Ishikawa (cell line): ENCODE measurements around the gene PRR35.

Source experiments
- CREB1 ChIP-seq: IDR thresholded peaks from 2 replicates; pipeline ENCODE4 v1.6.1; 2012; ENCODE audit warnings: low read depth
- EGR1 ChIP-seq: IDR thresholded peaks from 2 replicates; pipeline ENCODE4 v1.6.1; 2012
- EP300 ChIP-seq: IDR thresholded peaks from 2 replicates; pipeline ENCODE4 v1.6.1; 2012; ENCODE audit warnings: borderline replicate concordance
- FOXM1 ChIP-seq: IDR thresholded peaks from 2 replicates; pipeline ENCODE4 v1.6.1; 2012; ENCODE audit warnings: low read depth, borderline replicate concordance
- MAX ChIP-seq: IDR thresholded peaks from 2 replicates; pipeline ENCODE4 v1.6.1; 2012
- NFIC ChIP-seq: IDR thresholded peaks from 2 replicates; pipeline ENCODE4 v1.6.1; 2012
- RAD21 ChIP-seq: IDR thresholded peaks from 2 replicates; pipeline ENCODE4 v1.6.1; 2012; ENCODE audit warnings: low read depth
- TAF1 ChIP-seq: IDR thresholded peaks from 2 replicates; pipeline ENCODE4 v1.6.1; 2012; ENCODE audit warnings: low read depth, mild to moderate bottlenecking
- TCF12 ChIP-seq: IDR thresholded peaks from 2 replicates; pipeline ENCODE4 v1.6.1; 2012; ENCODE audit warnings: low read depth
- TEAD4 ChIP-seq: IDR thresholded peaks from 2 replicates; pipeline ENCODE4 v1.6.1; 2012
- USF1 ChIP-seq: IDR thresholded peaks from 2 replicates; pipeline ENCODE4 v1.6.1; 2012
- YY1 ChIP-seq: IDR thresholded peaks from 2 replicates; pipeline ENCODE4 v1.6.1; 2012; ENCODE audit warnings: low read depth
- ZBTB7A ChIP-seq: IDR thresholded peaks from 2 replicates; pipeline ENCODE4 v1.6.1; 2012; ENCODE audit warnings: low read depth
- TF ChIP-seq, protein P1 (sequence below): IDR thresholded peaks from 2 replicates; pipeline ENCODE4 v1.6.1; 2012; ENCODE audit warnings: low read depth, mild to moderate bottlenecking

DNA sequence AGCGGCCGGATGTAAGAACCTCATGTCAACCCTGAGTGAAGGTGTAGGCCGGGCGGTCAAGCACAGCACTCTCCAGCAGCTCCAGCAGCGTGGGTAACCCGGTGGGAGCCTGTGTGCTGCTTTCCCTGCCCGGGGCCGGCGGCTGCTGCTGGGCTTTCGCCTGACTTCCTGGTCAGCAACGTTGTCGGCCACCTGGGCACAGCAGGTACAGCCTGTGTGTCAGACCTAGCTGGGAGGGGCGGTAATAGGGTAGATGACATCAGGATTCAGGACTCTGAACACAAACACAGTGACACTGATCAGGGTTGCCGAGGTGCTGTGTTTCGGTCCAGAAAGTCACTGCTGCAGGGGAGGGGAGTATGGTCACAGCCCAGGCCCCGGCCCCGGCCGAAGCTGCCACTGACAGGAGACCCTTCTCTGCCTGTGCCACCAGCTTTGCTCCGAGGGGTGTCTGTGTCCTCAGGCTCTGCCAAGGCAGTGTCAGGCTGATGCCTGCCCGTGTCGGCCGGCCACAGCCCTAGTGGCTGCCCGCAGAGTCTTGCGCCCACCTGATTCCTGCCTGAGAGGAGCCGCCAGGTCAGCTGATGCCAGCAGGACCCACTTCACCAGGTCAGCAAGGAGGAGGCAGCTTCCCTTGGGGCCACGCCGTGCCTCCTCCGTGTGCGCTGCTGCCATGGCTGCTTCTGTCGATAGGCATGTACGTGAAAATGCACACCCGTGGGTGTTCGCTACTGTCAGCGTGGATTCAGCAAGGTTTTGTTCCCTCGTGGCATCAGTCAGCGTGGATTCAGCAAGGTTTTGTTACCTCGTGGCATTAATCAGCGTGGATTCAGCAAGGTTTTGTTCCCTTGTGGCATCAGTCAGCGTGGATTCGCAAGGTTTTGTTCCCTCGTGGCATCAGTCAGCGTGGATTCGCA, 38.9 kb downstream of the PRR35 start:
- TF ChIP-seq, protein P1, sequence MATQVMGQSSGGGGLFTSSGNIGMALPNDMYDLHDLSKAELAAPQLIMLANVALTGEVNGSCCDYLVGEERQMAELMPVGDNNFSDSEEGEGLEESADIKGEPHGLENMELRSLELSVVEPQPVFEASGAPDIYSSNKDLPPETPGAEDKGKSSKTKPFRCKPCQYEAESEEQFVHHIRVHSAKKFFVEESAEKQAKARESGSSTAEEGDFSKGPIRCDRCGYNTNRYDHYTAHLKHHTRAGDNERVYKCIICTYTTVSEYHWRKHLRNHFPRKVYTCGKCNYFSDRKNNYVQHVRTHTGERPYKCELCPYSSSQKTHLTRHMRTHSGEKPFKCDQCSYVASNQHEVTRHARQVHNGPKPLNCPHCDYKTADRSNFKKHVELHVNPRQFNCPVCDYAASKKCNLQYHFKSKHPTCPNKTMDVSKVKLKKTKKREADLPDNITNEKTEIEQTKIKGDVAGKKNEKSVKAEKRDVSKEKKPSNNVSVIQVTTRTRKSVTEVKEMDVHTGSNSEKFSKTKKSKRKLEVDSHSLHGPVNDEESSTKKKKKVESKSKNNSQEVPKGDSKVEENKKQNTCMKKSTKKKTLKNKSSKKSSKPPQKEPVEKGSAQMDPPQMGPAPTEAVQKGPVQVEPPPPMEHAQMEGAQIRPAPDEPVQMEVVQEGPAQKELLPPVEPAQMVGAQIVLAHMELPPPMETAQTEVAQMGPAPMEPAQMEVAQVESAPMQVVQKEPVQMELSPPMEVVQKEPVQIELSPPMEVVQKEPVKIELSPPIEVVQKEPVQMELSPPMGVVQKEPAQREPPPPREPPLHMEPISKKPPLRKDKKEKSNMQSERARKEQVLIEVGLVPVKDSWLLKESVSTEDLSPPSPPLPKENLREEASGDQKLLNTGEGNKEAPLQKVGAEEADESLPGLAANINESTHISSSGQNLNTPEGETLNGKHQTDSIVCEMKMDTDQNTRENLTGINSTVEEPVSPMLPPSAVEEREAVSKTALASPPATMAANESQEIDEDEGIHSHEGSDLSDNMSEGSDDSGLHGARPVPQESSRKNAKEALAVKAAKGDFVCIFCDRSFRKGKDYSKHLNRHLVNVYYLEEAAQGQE: no peak
- no peak for TF ChIP-seq RAD21
- TF ChIP-seq YY1: no peak
- TF ChIP-seq TAF1: no peak
- TF ChIP-seq MAX: no peak
- no peak for TF ChIP-seq NFIC
- TF ChIP-seq CREB1: no peak
- no peak for TF ChIP-seq USF1
- TF ChIP-seq TCF12: no peak
- TF ChIP-seq EP300: no peak
- TF ChIP-seq FOXM1: no peak
- no peak for TF ChIP-seq TEAD4
- no peak for TF ChIP-seq EGR1
- TF ChIP-seq ZBTB7A: no peak
